Neuronal stem cell (in vitro differentiated cells): ENCODE data around the gene TSHZ2.

Source experiments
- DNase-seq: peaks from one replicate; pipeline ENCODE4 v3.0.0-alpha.2; 2013; ENCODE audit warnings: low spot score
- H2AFZ ChIP-seq: one replicate; pipeline ENCODE4 v1.6.1; 2013; ENCODE audit warnings: mild to moderate bottlenecking, low read length, inconsistent platforms
- H2AK5ac ChIP-seq: 2 replicates; pipeline ENCODE4 v1.6.1; 2013; ENCODE audit warnings: low read depth, mild to moderate bottlenecking, inconsistent platforms, low read length, moderate library complexity, mixed read lengths
- H2BK120ac ChIP-seq: 2 replicates; pipeline ENCODE4 v1.6.1; 2013; ENCODE audit warnings: low read depth, mild to moderate bottlenecking, inconsistent platforms, low read length, moderate library complexity, mixed read lengths
- H2BK12ac ChIP-seq: one replicate; pipeline ENCODE4 v1.6.1; 2013; ENCODE audit warnings: low read length, inconsistent platforms
- H2BK15ac ChIP-seq: 2 replicates; pipeline ENCODE4 v1.6.1; 2013; ENCODE audit warnings: mild to moderate bottlenecking, low read length, inconsistent platforms, mixed read lengths
- H2BK5ac ChIP-seq: one replicate; pipeline ENCODE4 v1.6.1; 2013; ENCODE audit warnings: inconsistent platforms, mild to moderate bottlenecking, low read length, moderate library complexity
- H3K14ac ChIP-seq: one replicate; pipeline ENCODE4 v1.6.1; 2013; ENCODE audit warnings: low read length, inconsistent platforms
- H3K18ac ChIP-seq: 2 replicates; pipeline ENCODE4 v1.6.1; 2013; ENCODE audit warnings: low read length, inconsistent platforms
- H3K23ac ChIP-seq: 2 replicates; pipeline ENCODE4 v1.6.1; 2013; ENCODE audit warnings: low read depth, mild to moderate bottlenecking, mixed read lengths, low read length, inconsistent platforms; ENCODE audit not compliant: poor library complexity
- H3K27ac ChIP-seq: replicated peaks from 3 replicates; pipeline ENCODE4 v1.5.1; 2013; ENCODE audit warnings: low read length, inconsistent platforms
- H3K27me3 ChIP-seq, 3 experiments: 2 replicates each; pipeline ENCODE4 v1.6.1; 2013; ENCODE audit warnings: low read length in 3 of 3, mild to moderate bottlenecking in 2 of 3, inconsistent platforms in 1 of 3, low read depth in 1 of 3, mixed read lengths in 1 of 3, moderate library complexity in 1 of 3; ENCODE audit not compliant: control insufficient read depth in 3 of 3, insufficient read depth in 3 of 3
- H3K36me3 ChIP-seq, 2 donors: replicated peaks in 1 of 2; 2 replicates each; pipeline ENCODE4 v1.6.1; 2013; ENCODE audit warnings: low read length in 2 of 2; ENCODE audit not compliant: control insufficient read depth in 2 of 2, insufficient read depth in 2 of 2
- H3K4ac ChIP-seq: 2 replicates; pipeline ENCODE4 v1.6.1; 2013; ENCODE audit warnings: inconsistent platforms, mild to moderate bottlenecking, low read length, moderate library complexity
- H3K4me1 ChIP-seq, 2 donors: 1 replicate in 1 of 2; 2 replicates in 1 of 2; pipeline ENCODE4 v1.6.1; 2013; ENCODE audit warnings: low read length in 2 of 2, low read depth in 1 of 2; ENCODE audit not compliant: control insufficient read depth in 2 of 2, insufficient read depth in 1 of 2
- H3K4me2 ChIP-seq: one replicate; pipeline ENCODE4 v1.6.1; 2013; ENCODE audit warnings: mild to moderate bottlenecking, low read length, inconsistent platforms; ENCODE audit not compliant: insufficient read depth, poor library complexity, severe bottlenecking
- H3K4me3 ChIP-seq, 2 donors: 2 replicates each; pipeline ENCODE4 v1.5.1; 2013; ENCODE audit warnings: low read length in 2 of 2, mild to moderate bottlenecking in 2 of 2, inconsistent platforms in 1 of 2, moderate library complexity in 1 of 2
- H3K79me1 ChIP-seq: one replicate; pipeline ENCODE4 v1.6.1; 2013; ENCODE audit warnings: low read depth, mild to moderate bottlenecking, inconsistent platforms, low read length, moderate library complexity
- H3K9ac ChIP-seq: one replicate; pipeline ENCODE4 v1.6.1; 2013; ENCODE audit warnings: mild to moderate bottlenecking, low read depth, low read length, inconsistent platforms; ENCODE audit not compliant: poor library complexity
- H3K9me3 ChIP-seq, 2 donors: replicated peaks in 1 of 2; 2 replicates each; pipeline versions ENCODE3 to v1.6.1; 2013; ENCODE audit warnings: low read length in 2 of 2, mild to moderate bottlenecking in 2 of 2, inconsistent platforms in 1 of 2, low read depth in 1 of 2, mixed read lengths in 1 of 2, moderate library complexity in 1 of 2; ENCODE audit not compliant: control insufficient read depth in 2 of 2, insufficient read depth in 1 of 2
- H4K8ac ChIP-seq: one replicate; pipeline ENCODE4 v1.6.1; 2013; ENCODE audit warnings: low read depth, mild to moderate bottlenecking, inconsistent platforms, low read length, moderate library complexity
- H4K91ac ChIP-seq: one replicate; pipeline ENCODE4 v1.6.1; 2013; ENCODE audit warnings: low read length, low read depth, mild to moderate bottlenecking, inconsistent platforms; ENCODE audit not compliant: poor library complexity
- WGBS, 2 donors: extraction: QIAGEN DNeasy Blood & Tissue Kit; methylation state at CpG; one replicate each; pipeline ENCODE4 v1.1.7; 2013; ENCODE audit warnings: missing lambda C conversion rate in 2 of 2, mixed read lengths in 1 of 2; ENCODE audit not compliant: insufficient read length in 2 of 2, insufficient replicate concordance in 1 of 2; ENCODE audit errors: extremely low coverage in 2 of 2; 5-methylcytosine and 5-hydroxymethylcytosine counted together

TSHZ2 gene

DNA sequence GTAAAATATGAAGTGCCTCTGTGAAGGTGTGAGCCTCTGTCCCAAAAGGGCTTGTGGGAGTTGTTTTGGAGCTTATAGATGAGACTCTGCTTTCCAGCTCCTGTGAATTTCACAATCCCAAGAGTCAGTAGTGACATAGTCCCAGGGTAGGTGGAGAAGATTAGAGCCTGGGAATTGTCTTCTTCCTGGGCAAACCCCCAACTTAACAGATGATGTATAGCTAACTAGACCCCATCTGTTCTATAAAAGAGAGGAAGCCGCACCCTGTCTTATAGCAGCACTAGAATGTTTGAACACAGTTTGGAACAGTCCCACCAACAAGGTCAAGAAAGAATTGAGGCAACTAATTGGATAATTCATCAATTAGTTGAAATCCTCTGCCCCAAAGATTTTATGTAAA lies 326.8 kb downstream of the TSHZ2 start:
- Histone ChIP-seq H2BK120ac (no peak overlapping the region), H3K79me1 (no peaks in the 10 kb centered on the region), H3K4me1 (peaks cover 0 to 6% of the 10 kb centered on the region in 2 donors), H2AFZ (no peak overlapping the region), H2BK5ac (no peak overlapping the region), H3K27ac (no peak overlapping the region), H3K23ac (no peak overlapping the region), H3K9me3 (no peaks in the 10 kb centered on the region), H2AK5ac (no peak overlapping the region), H4K91ac (no peak overlapping the region), H3K9ac (no peak overlapping the region), H3K27me3 (no peaks in the 10 kb centered on the region), H3K4me2 (no peak overlapping the region), H2BK15ac (no peak overlapping the region), H3K4ac (no peak overlapping the region), H2BK12ac (no peak overlapping the region), H4K8ac (no peak overlapping the region), H3K4me3 (no peak overlapping the region), H3K18ac (no peak overlapping the region), H3K36me3 (no peaks in the 10 kb centered on the region), H3K14ac (no peak overlapping the region)
- WGBS, 2 donors, result no CpG with 5 or more reads among the region's 1 CpG
- no peak for DNase-seq

DNA sequence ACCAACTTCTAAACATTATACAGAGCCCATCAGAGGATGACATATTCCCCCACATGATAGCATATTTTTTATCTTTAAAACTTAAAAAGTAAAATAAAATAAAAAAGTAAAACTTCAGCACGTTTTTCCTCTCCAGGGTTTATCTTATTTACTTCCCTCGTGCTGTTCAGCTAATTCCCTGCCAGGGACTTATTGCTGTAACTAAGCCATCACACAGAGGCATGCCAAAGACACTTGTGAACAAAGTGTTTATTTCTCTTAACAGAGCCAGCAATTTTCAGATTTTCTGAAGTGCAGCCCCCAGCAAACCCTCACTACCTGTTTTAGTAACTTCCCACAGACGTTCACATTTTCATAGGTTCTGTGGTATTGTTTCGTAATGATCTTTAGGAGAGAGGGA lies 327.7 kb downstream of the TSHZ2 start:
- Histone ChIP-seq H3K79me1 (no peaks in the 10 kb centered on the region), H2AK5ac (no peak overlapping the region), H2BK5ac (no peak overlapping the region), H3K4me1 (peaks cover 0 to 6% of the 10 kb centered on the region in 2 donors), H2BK12ac (no peak overlapping the region), H3K4me2 (no peak overlapping the region), H3K36me3 (no peaks in the 10 kb centered on the region), H2AFZ (no peak overlapping the region), H3K9me3 (no peaks in the 10 kb centered on the region), H3K18ac (no peak overlapping the region), H3K23ac (no peak overlapping the region), H3K9ac (no peak overlapping the region), H2BK15ac (no peak overlapping the region), H4K8ac (no peak overlapping the region), H2BK120ac (no peak overlapping the region), H4K91ac (no peak overlapping the region), H3K4ac (no peak overlapping the region), H3K27ac (no peak overlapping the region), H3K14ac (no peak overlapping the region), H3K4me3 (no peak overlapping the region), H3K27me3 (no peaks in the 10 kb centered on the region)
- DNase-seq, result no peak
- WGBS, 2 donors, result no CpG with 5 or more reads among the region's 4 CpGs

DNA sequence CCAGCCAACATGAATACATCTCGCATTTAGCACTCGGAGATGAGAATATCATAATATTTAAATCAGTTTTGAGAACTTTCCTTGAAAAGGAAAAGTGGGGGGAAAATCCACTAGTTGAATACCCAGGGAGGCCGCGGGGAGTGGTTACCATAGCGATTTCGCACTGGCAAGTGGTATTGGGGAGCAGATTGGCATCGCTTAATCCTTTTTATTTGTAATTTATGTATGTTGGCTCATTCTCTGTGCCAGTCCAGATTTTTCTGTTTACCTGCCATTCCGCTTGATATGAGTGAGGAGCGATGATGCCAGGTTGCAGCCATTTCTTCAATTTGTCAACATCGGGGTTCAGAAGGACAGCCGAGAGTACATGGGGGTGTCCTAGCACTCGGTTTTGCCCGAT lies 329.7 kb downstream of the TSHZ2 start:
- Histone ChIP-seq H3K4me2 (no peak overlapping the region), H3K4ac (no peak overlapping the region), H2BK120ac (no peak overlapping the region), H4K91ac (no peak overlapping the region), H3K27ac (no peak overlapping the region), H2AK5ac (no peak overlapping the region), H3K4me3 (no peak overlapping the region), H4K8ac (no peak overlapping the region), H2BK12ac (no peak overlapping the region), H3K36me3 (no peaks in the 10 kb centered on the region), H3K9me3 (no peaks in the 10 kb centered on the region), H2AFZ (no peak overlapping the region), H3K79me1 (no peaks in the 10 kb centered on the region), H3K9ac (no peak overlapping the region), H3K18ac (no peak overlapping the region), H3K4me1 (peaks cover 0 to 4% of the 10 kb centered on the region in 2 donors), H2BK5ac (no peak overlapping the region), H3K23ac (no peak overlapping the region), H3K27me3 (no peaks in the 10 kb centered on the region), H2BK15ac (no peak overlapping the region), H3K14ac (no peak overlapping the region)
- no CpG with 5 or more reads among the region's 13 CpGs for WGBS, 2 donors
- no peak for DNase-seq

DNA sequence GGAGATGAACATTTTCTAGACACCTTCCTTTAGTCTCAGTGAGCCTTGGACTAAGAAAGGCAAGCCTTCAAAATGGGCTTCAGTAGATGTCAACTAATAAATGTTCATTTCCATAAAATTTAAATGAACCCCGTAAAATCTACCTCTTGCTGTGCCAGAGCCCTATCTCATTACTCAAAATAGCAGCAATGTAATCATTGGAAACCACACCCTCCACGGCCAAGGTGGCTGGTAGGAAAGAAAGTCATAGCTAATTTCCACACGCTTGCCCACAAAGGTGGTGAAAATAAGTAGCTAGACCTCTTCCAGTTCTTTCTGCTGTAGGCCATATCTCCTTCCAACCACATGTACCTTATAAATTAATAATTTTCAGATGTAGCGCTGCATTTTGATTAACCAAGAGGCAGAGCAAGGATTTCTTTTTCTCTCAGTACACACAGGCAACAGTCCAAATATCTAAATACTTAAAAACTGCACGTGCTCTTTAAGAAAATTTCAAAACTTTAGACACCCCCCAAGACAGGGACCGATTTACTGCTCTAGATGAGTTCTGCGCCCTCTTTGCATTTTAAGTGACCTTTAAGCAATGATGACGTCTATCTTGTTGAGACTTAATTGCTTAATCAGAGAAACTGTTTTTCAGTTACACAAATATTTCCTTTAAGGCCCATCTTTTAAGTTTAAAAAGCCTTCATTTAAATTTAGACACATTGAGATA lies 330.7 kb downstream of the TSHZ2 start:
- Histone ChIP-seq H3K79me1 (no peaks in the 10 kb centered on the region), H2BK5ac (no peak overlapping the region), H2BK120ac (no peak overlapping the region), H3K14ac (no peak overlapping the region), H3K23ac (no peak overlapping the region), H2BK12ac (no peak overlapping the region), H3K9me3 (no peaks in the 10 kb centered on the region), H2BK15ac (no peak overlapping the region), H3K27me3 (no peaks in the 10 kb centered on the region), H3K9ac (no peak overlapping the region), H3K4ac (no peak overlapping the region), H3K4me2 (no peak overlapping the region), H4K8ac (no peak overlapping the region), H4K91ac (no peak overlapping the region), H2AK5ac (no peak overlapping the region), H3K27ac (no peak overlapping the region), H3K36me3 (no peaks in the 10 kb centered on the region), H2AFZ (no peak overlapping the region), H3K4me3 (no peak overlapping the region), H3K18ac (no peak overlapping the region), H3K4me1 (peaks cover 0 to 4% of the 10 kb centered on the region in 2 donors)
- WGBS, 2 donors, result no CpG with 5 or more reads among the region's 8 CpGs
- DNase-seq, result no peak
